ENCODE measurements around the gene SLITRK1. TPM values are rescaled to one million over a fixed set of nuclear protein-coding genes. Genes with fewer than 3 reads are reported as not detected.

SLITRK1 gene
- total RNA-seq, 3 donors from 2014 or later, result not detected

DNA sequence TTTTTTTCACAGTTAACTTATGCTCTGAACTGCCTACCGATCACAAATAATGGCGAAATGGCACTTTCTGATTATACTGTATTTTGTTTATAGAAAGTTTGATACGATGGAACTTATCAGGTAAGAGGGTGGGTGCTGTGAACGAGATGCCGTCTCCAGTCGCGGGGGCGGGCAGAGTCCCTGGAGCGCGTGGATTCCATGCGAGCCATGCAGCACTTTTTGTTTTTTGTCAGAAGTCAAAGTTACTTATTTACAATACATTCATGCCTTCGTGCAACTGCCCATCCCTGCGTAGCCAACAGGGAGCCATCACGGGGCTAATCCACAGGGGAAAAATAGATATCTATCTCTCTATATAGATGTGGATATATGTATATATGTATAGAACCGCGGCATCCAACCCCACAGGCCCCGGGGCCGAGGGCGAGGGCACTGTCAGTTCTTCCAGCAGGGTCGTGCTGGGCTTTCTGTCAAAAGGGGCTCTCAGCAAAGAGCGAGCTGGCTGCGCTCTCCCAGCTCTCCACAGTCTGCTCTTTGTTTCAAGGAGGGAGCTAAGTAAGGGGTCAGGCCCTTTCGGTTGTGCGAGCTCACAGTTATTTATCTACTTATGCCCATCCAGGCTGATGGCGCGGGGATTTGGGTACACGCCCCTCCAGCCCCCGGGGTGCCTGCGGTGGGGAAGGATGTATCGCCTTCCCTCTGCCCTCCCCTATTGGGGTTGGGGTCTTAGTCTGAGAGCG lies 3.4 kb downstream of the SLITRK1 start:
- Histone ChIP-seq H3K4me3 (peak overlapping the region in 2 of 3 donors; percentile 27 to 53), H3K27ac (no peak overlapping the region), H3K36me3 (no peaks in the 10 kb centered on the region), H3K9me3 (no peaks in the 10 kb centered on the region), H3K4me1 (no peaks in the 10 kb centered on the region), H3K27me3 (peaks cover 0 to 50% of the 10 kb centered on the region in 2 donors)
- TF ChIP-seq, protein P1, sequence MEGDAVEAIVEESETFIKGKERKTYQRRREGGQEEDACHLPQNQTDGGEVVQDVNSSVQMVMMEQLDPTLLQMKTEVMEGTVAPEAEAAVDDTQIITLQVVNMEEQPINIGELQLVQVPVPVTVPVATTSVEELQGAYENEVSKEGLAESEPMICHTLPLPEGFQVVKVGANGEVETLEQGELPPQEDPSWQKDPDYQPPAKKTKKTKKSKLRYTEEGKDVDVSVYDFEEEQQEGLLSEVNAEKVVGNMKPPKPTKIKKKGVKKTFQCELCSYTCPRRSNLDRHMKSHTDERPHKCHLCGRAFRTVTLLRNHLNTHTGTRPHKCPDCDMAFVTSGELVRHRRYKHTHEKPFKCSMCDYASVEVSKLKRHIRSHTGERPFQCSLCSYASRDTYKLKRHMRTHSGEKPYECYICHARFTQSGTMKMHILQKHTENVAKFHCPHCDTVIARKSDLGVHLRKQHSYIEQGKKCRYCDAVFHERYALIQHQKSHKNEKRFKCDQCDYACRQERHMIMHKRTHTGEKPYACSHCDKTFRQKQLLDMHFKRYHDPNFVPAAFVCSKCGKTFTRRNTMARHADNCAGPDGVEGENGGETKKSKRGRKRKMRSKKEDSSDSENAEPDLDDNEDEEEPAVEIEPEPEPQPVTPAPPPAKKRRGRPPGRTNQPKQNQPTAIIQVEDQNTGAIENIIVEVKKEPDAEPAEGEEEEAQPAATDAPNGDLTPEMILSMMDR (IDR thresholded peaks at IDR 0.05), result no peak
- TF ChIP-seq POLR2A (IDR thresholded peaks at IDR 0.05) (no peak), POLR2AphosphoS5 (IDR thresholded peaks at IDR 0.05) (no peak)
- intact Hi-C loops (cut with DNase I; ENCODE audit: low total_unique reads), result no loop called here
- no peak for DNase-seq (ENCODE audit: low spot score in 2 of 2)

GRCh38 chr13:83877651-83878355 lies 4.5 kb downstream of the SLITRK1 start:
- Histone ChIP-seq H3K9me3 (no peaks in the 10 kb centered on the region), H3K4me1 (no peaks in the 10 kb centered on the region), H3K27me3 (peaks cover 0 to 42% of the 10 kb centered on the region in 2 donors), H3K27ac (no peak overlapping the region), H3K36me3 (no peaks in the 10 kb centered on the region), H3K4me3 (no peak overlapping the region)
- DNase-seq (ENCODE audit: low spot score in 2 of 2), result no peak
- TF ChIP-seq POLR2AphosphoS5 (IDR thresholded peaks at IDR 0.05) (no peak), POLR2A (IDR thresholded peaks at IDR 0.05) (no peak)
- TF ChIP-seq, protein P1 (IDR thresholded peaks at IDR 0.05), result no peak
- intact Hi-C loops (cut with DNase I; ENCODE audit: low total_unique reads), result no loop called here

DNA sequence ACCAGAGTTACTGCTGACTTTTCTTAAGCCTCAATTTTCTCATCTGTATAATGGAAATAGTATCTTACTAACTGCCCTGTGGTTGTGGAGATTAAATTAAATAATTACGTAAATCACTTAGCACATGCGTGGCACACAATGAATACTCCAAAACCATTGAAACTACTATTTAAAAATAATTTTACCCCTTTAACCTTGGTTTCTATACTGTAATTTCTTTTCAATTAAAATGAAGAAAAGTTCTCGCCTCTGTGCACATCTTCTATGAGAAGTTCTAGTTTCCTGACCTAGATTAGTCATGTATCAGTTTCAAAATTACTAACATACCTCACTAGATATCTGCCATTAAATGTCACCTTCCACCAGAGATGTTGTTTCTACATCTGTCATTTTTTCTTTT lies 5.7 kb downstream of the SLITRK1 start:
- H3K4me3 ChIP-seq, result no peak overlapping the region
- peaks cover 0 to 29% of the 10 kb centered on the region in 2 donors for H3K27me3 ChIP-seq
- intact Hi-C loops (cut with DNase I; ENCODE audit: low total_unique reads), result no loop called here
- H3K4me1 ChIP-seq, result no peaks in the 10 kb centered on the region
- no peak overlapping the region for H3K27ac ChIP-seq
- TF ChIP-seq POLR2A (IDR thresholded peaks at IDR 0.05) (no peak), POLR2AphosphoS5 (IDR thresholded peaks at IDR 0.05) (no peak)
- TF ChIP-seq, protein P1 (IDR thresholded peaks at IDR 0.05), result no peak
- no peak for DNase-seq (ENCODE audit: low spot score in 2 of 2)
- H3K36me3 ChIP-seq, result no peaks in the 10 kb centered on the region
- H3K9me3 ChIP-seq, result no peaks in the 10 kb centered on the region

GRCh38 chr13:83867708-83868107 lies 14.6 kb downstream of the SLITRK1 start:
- Histone ChIP-seq H3K4me3 (no peak overlapping the region), H3K36me3 (no peaks in the 10 kb centered on the region), H3K9me3 (no peaks in the 10 kb centered on the region), H3K4me1 (no peaks in the 10 kb centered on the region), H3K27me3 (no peaks in the 10 kb centered on the region), H3K27ac (no peak overlapping the region)
- no peak for TF ChIP-seq POLR2A (IDR thresholded peaks at IDR 0.05)
- TF ChIP-seq, protein P1 (IDR thresholded peaks at IDR 0.05), result no peak
- TF ChIP-seq POLR2AphosphoS5 (IDR thresholded peaks at IDR 0.05), result no peak
- DNase-seq (ENCODE audit: low spot score in 2 of 2), result no peak
- intact Hi-C loops (cut with DNase I; ENCODE audit: low total_unique reads), result no loop called here
